ENCODE measurements around the gene FAM200C. TPM values are rescaled to one million over a fixed set of nuclear protein-coding genes. Genes with fewer than 3 reads are reported as not detected.

Gene FAM200C
- total RNA-seq, 1 experiment from 2014 or later = 11.3 TPM

DNA sequence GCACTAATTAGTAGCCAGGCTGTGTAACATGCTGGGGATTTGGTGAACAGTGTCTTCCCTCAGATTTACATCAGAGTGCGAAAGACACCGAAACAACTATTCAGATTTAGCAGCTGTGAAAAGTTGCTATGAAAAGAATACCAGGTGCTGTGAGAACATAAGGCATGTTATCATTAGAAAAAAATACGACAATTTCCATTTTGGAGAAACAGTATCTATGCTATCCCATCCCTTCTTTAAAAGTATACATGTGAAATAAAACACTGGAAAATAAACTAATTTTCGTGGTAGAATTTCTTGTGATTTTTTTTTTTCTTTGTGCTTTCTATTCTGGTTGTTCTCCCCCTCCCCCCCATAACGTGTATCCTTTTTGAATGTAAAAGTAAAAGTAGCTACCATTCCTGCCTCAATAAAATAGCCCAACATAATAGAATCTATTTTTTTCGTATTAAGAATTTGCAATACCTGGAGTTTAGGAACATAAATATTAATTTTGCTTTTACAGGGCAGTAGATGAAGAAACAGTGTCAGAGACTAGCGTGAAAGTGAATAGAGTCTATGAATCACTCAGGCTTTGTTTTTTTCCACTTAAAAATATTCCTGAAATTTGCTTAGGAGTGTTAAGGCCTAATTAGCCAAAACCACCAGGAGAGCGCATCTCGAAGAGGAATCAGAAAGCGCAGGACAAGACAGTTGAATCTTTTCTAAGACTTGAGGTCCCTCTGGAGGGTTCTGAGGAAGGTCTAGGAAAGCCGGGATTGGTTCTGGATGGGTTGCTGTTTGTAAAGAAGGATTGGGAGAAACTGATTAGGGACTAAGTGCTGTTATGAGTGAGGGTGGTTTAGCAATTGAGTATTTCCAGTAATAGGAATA, 19.8 kb upstream of the FAM200C start:
- peak; percentile 15 for DNase-seq (ENCODE audit: low read depth)

DNA sequence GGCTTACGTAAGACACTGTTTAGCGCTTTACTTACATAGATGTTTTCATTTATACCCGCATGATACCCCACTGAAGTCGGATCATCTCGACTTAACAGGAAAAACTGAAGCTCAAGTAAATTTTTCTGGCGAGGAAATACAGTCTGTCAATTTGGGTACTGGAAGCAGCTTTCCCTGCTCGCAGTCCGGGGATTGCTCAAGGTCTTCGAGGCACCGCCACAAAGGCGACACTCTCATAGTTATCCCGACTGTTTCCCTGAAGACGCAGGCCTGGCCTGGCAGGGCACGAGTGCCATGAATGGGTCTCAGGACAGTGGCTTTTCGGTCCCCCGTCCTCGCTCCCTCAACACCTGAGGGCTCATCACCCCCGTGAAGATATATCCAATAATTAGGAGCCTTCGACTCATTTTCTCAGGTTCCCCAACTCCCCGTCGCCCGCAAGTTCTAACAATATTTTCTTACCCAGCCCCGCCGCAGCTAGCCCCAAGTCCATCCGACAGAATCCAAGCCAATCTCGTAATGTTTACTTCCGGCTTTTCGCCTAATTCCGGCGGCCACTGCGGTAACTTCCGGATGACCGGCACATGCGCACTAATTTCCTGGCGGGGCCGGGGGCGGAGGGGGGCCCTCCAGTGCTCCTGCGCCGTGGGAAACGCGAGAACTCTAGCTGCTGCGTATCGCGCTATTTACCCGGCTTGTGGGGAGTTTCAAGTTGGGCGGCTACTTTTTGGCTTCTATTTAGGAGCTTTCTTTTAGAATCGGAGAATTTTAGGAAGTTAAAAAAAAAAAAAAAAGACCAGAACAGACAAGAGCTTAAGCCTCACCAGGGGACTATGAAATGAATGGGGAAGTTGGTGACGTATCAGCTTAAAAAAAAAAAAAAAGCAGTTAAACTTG, 19.0 kb upstream of the FAM200C start, which contains the start of gene SLU7:
TSS of gene SLU7 (minus strand) at position 521 of the 897 bp plus-strand sequence. CDS start 3,787 bp downstream, outside the sequence.
- peak; percentile 96 for DNase-seq (ENCODE audit: low read depth)

DNA sequence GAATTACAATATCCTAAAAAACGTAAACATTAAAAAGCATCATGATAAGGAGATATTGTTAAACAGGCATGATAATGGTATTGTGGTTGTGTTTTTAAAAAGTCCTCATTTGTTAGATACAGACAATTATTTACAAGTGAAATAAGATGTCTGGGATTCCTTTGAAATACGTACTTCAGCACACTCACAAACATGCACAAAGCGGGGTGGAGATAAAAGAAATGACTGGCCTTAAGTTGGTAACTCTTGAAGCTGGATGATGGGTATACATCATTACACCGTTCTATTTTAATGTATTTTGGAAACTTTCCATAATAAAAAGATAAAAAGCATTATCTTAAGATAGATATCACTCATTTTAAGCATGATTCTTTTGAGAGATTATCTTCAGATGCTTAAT, 1.0 kb downstream of the FAM200C start:
- no peak for DNase-seq (ENCODE audit: low read depth)

DNA sequence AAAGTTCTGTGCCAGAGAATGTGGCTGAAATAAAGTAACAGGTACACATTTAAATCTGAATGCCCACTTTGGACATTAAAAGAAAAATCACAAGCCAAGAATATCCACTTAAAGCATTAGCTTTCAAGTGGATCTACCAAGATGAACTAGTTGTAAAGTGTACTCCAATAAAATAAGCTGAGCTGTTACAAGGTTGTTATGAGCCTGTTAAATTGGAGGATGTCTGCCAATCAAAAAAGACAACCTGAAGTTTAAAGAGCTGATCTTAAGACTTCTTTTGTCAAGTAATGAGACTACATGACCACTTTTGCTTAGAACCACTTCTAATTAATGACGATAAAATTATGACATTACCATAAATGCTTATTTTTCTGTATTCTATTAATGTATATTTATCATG, 2.4 kb downstream of the FAM200C start:
- DNase-seq (ENCODE audit: low read depth) = no peak

DNA sequence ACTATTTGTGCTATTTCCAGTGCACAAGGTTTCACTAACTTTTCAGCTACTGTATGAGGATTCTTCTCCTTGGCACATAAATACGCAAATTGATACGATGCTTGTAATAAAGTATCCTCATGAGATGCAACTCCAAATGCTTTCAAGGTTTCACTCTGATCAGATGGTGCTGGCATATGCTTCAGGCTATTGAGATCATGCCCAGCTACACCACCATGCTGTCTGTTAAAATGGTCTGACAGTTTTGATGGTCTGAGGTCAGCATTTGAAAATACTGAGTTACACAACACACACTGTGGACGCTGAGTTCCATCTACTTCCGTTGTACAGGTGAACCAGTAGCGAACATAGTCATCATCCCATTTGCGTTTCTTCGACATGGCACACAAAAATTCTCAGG, 4.7 kb downstream of the FAM200C start:
- DNase-seq (ENCODE audit: low read depth) = no peak

DNA sequence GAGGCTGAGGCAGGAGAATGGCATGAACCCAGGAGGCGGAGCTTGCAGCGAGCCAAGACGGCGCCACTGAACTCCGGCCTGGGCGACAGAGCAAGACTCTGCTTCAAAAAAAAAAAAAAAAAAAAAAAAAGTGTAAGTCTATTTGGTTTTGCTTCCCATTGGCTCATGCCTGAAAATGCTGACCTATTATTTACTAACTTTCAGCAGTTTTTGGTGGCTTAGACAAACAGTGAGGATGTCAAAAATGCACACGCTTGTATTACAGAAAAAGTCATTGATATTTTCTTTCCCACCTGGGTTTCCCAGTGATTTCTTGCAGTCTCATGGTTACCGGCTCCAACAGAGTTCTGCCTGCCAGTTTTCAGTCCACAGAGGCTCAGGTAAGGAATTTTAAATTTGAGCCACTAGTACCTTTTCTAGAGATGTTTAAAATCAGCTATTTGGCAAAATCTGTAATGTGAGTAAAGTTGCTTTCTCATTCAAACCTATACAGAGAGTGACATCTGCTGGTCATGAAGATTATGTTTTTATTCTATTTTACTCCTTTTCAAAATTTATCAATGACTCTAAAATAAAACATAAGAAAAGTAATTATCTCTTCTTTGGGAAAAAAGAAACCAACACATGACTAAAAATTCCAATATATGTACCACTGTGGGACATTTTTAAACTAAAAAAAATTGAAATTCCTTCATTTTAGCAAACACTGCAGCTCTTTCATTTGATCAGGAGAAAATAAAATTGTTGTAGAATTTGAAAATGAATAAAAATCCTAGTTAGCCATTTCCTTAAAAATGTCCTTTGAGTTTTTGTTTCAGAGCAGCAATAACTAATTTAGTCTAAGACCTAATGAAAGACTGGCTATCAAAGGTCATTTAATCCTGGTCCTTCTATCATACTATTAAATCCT, 8.8 kb downstream of the FAM200C start:
- peak; percentile 37 for DNase-seq (ENCODE audit: low read depth)

DNA sequence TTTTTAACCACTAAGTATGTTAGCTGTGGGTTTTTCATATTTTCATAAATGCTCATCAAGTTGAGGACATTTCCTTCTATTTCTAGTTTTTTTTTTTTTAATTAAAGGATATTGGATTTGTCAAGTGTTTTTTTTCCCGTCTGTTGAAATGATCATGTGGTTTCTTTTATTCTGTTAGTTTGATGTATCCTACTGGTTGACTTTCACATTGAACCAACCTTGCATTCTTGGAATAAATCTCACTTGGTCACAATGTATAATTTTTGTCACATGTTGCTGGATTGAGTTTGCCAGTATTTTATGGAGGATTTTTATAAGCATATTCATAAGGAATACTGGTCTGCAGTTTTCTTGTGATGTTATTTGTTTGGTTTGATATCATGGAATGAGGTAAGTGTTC, 12.4 kb downstream of the FAM200C start:
- no peak for DNase-seq (ENCODE audit: low read depth)

DNA sequence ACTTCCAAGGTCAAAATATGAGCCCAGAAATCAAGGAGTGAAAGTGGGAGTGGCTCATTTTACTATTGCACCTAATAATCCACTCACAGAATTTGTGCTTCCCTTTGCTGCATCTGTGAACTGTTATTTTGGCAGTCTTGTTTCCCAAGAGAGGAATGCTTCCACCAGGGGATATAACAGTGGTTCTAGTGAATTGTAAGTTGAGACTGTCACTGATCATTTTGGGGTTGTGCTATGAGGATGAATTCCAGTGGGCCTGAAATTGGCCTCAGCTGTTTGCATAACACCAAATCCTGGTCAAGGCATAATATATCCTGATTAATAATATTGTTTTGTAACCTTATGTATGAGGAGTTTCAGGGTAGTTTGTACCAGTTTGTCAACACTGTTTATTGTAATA, 14.4 kb downstream of the FAM200C start:
- DNase-seq (ENCODE audit: low read depth) = no peak

DNA sequence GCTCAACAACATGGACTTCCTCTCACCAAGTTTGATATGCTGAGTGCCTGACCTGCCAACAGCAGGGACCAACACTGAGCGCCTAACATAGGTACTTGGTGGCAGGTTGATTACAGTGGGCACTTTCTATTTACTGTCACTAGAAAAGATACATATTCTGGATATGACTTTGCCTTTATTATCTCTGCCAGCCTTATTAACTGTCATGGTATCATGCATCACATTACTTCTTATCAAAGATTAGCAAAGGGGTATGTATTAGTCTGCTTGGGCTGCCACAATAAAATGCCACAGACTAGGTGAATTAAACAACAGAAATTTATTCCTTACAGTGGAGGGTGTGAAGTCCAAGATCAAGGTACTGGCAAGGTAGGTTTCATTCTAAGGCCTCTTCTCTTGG, 15.2 kb downstream of the FAM200C start:
- no peak for DNase-seq (ENCODE audit: low read depth)

DNA sequence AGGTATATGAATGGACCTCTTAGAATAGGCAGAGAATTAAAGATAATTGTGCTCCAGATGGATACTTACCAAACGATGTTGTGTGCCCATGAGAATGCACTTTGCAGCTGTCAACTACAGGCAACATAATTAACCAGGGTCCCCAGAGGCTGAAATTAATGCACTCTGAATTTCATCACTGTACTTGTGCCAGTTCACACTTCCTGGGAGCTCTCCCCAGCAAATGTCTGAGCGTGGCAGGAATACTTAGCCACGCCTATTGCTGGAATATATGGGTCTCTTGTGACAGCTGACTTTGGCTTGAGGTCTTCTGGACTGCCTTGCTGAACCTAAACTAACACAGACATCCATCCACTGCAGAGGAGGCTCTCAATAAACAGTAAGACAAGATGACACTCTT, 17.5 kb downstream of the FAM200C start:
- no peak for DNase-seq (ENCODE audit: low read depth)

DNA sequence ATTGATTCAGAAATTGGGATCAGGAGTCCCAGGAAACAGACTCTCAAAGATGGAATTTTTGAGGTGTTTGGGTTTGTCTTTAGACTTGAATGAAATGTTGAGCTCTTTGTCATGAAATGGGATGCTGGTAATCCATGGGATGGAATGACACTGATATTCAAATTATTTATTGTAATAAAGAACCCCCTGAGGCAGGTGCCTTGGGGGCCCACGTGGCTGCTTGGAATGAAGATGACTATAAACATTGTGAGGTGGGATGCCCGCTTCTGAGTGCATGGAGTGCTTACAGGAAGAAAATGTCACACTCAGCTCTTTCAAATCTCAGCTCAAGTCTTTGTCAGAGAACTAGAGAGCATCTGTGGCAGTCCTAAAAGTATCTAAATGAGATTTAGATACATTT, 19.8 kb downstream of the FAM200C start:
- no peak for DNase-seq (ENCODE audit: low read depth)

DNA sequence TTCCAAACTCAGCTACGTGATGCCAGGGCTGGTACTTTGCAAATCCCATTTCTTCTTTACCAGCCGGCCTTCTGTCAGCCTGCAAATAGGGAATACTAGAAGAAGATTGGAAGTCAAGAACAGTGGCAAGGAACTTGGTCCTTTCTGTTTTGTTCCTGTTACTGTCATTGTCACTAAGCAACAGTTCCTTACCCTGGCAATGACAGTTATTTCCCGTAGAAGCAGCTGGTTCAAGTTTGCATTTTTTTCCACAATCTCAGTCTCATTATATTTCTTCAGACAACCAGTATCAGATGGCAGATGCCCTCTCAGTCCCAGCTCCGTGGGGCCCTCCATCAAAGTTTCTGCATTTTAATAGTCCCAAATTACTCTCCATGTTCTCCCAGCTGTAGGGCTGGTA, 20.3 kb downstream of the FAM200C start:
- DNase-seq (ENCODE audit: low read depth) = peak; percentile 17

DNA sequence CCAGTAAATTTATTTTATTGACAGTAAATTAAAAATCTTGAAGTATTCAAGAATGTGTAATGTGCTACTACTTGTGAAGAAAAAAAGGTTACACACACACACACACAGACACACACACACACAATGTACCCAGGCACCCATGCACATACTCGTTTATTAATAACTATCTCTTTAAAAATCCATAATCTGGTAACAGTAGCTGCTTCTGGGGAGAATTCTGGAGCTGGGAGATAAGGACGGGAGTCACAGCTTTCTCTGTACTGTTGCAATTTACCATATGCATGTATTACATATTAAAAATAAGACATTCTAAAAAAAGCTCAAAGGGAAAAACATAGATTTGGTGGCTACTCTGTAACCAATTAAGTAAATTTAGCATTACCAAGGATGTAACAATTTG, 21.5 kb downstream of the FAM200C start:
- DNase-seq (ENCODE audit: low read depth) = no peak

DNA sequence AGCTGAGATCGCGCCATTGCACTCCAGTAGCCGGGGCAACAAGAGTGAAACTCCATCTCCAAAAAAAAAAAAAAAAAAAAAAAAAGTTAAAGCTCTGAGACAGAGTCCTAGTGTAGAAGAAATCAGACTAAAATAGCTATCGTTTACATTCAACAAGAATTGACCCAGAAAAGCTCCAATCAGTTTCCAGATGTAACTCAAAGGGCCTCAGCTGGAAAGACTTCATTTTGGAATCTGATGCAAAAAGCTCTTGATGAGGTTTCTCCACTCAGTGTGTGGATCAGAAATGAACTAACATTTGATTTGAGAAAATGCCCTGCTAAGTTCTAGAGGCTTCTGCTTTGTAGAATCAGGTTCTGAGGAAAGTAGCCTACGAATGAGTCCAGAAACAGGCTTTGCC, 22.2 kb downstream of the FAM200C start:
- DNase-seq (ENCODE audit: low read depth) = no peak

DNA sequence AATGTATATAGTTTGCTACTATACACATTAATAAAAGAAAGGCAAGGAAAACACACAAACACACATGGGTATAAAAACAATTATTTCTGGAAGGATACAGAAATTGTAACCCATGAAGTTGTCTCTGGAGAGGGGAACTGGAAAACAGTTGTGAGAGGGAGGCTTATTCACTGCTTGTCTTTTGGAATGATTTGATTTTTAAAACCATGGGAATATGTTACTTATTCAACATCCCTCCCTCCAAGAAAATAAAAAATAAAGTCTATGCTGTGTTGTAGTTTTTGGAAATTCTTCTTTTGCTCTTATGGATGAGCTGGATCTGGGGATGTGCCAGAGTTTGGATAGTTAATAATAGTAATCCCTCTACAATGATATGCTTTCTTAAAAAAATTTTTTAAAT, 23.4 kb downstream of the FAM200C start:
- no peak for DNase-seq (ENCODE audit: low read depth)

DNA sequence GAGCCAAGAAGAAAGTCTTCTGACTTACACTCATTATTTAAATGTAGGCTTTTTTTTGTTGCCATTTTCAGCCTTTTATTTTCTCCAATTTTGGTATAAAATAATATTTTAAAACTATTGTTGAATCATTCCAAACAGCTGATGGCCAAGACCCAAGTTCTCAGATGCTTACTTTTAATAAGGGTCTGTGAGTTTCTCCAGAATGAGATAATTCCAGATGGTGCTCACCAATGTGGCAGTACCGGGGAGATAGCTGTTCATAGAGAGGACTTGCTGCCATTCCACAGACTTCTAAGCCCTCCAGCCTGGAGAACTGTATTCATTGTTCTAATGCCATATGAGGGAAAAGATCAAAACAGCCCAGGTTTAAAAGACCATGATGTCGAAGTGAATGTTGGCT, 24.2 kb downstream of the FAM200C start:
- DNase-seq (ENCODE audit: low read depth) = no peak

DNA sequence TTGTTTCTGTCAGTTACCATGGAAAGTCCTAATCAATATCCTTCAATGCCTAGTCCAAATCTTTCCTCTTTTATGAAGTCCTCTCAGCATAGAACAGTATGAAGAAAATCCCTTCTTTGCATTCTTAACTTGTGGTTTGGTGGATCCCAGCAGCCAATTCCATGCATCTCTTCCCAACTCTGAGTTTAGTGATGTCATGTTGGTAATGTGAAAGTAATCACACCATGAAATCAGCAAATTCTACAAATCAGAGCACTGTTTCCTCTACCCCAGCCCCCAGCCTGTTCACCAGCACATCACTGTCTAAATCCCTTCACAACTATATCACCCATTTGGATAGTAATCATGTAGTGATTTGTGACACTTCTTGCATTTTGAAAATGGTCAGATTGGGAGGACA, 24.7 kb downstream of the FAM200C start:
- DNase-seq (ENCODE audit: low read depth) = no peak

DNA sequence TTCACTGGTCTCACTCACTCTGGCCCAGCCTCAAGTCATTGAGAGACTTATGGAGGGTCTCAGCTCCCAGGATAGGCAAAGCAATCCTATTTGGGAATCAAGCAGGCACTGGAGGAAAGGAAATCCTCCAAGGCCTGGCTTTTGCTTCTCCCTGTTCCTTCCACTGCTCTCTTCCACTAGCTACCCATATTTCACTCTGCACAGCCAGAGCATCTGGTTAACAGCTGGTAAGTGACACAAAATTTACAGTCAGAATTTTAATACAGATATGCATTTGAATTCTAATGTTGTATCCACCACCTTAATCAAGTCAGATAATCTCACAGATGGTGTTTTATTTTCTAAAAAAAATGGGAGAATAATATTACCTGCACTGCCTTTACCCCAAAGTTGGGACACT, 28.6 kb downstream of the FAM200C start:
- no peak for DNase-seq (ENCODE audit: low read depth)

DNA sequence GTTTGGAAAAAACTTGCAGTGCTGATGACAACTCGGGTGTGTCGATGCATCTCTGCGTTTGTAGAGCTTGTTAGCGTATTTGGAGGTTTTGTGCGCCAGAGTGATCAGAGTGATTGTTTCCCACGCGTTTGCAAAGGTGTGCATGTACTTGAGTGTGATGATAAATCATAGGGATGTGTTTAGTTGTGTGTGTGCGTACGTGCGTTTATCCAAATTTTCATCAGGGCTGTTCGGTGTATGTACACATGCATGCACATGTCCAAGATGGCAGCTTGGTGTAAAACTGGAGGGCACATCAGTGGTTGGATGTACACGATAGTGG, 29.2 kb downstream of the FAM200C start:
- no peak for DNase-seq (ENCODE audit: low read depth)

DNA sequence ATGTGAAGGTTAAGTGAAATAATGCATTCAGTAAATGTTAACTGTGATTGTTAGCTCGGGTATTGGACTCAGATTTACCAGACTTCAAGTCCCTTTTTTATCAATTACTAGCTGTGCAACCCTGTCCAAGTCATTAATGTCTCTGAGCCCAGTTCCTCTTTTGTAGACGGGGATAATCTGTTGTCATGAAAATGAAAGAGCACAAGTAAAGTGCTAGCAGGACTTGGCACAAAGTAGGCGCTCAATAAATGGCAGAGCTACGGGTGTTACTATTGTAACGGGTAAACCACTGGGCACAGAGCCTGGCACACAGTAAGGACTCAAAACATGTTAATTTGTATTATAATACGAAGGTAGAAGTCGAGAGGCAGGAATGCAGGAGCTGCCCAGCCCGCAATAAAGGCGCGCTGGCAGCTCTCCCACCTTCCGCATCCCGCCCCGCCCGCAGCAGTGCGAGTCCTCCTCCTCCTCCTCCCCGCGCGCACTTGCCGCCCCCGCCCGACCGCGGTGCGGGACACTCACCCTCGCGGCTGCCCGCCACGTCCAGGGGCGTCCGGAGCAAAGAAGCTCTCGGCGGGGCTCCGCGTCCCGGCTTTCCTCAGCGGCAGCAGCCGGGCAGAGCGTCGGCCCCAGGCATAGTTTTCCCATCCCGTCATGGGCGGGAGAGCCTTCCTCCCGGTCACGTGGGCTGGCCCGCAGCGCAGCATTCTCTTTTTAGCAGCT, 29.7 kb downstream of the FAM200C start, which contains the start of gene C1QTNF2:
TSS of gene C1QTNF2 (minus strand) at position 637 of the 723 bp plus-strand sequence. CDS start 15,615 bp downstream, outside the sequence.
- peak; percentile 55 for DNase-seq (ENCODE audit: low read depth)

DNA sequence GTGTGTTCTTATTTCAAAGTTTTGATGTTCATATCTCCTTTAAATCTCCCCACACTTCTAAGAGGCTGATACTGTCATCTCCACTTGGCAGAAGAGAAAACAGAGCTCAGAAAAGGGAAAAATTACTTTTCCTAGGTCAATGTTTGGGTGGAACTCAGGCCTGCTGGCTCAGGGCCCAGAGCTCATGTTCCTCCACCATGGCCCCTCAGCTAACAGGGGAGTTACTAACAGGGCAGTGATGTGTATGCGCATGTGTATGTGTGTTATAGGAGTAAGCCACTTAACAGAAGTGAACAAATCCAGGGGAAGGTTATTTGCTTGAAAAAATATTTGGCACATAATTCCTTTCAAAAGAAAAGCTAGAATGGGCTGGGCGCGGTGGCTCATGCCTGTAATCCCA, 32.0 kb downstream of the FAM200C start:
- no peak for DNase-seq (ENCODE audit: low read depth)

Data from M059J (cell line).